Measurements from ENCODE around the gene HERC4.

The HERC4 gene

GRCh38 chr10:68121020-68121743, 46.1 kb upstream of the HERC4 start:
- no peak overlapping the region for H3K4me2 ChIP-seq (ENCODE audit: low read length)
- H3K4me1 ChIP-seq (ENCODE audit: insufficient read depth, low read length, severe bottlenecking) = no peaks in the 10 kb centered on the region
- no peak overlapping the region for H2AFZ ChIP-seq (ENCODE audit: low read length)
- H3K4me3 ChIP-seq (ENCODE audit: low read depth, low read length, poor library complexity, severe bottlenecking) = no peak overlapping the region
- H3K9ac ChIP-seq (ENCODE audit: low read length) = no peak overlapping the region
- no peaks in the 10 kb centered on the region for H3K9me3 ChIP-seq (ENCODE audit: low read length)
- no peaks in the 10 kb centered on the region for H4K20me1 ChIP-seq (ENCODE audit: insufficient read depth, low read length)
- no peak for TF ChIP-seq EZH2 (IDR thresholded peaks at IDR 0.05; ENCODE audit: borderline replicate concordance, low read length)
- TF ChIP-seq CTCF (IDR thresholded peaks at IDR 0.05; ENCODE audit: low read length) = no peak
- no peaks in the 10 kb centered on the region for H3K36me3 ChIP-seq (ENCODE audit: insufficient read depth, low read length)
- no peaks in the 10 kb centered on the region for H3K79me2 ChIP-seq (ENCODE audit: insufficient read depth, low read length)
- H3K27me3 ChIP-seq (ENCODE audit: insufficient read depth, low read length) = no peaks in the 10 kb centered on the region
- H3K27ac ChIP-seq (ENCODE audit: low read depth, low read length, poor library complexity, severe bottlenecking) = no peak overlapping the region
- H3K9me2 ChIP-seq (ENCODE audit: low read depth, low read length) = no peaks in the 10 kb centered on the region
- H3F3A ChIP-seq (ENCODE audit: insufficient read depth, low read length) = no peaks in the 10 kb centered on the region

GRCh38 chr10:68118657-68119056, 43.6 kb upstream of the HERC4 start:
- no peaks in the 10 kb centered on the region for H3F3A ChIP-seq (ENCODE audit: insufficient read depth, low read length)
- H2AFZ ChIP-seq (ENCODE audit: low read length) = no peak overlapping the region
- no peak overlapping the region for H3K4me2 ChIP-seq (ENCODE audit: low read length)

GRCh38 chr10:68112837-68113236, 37.8 kb upstream of the HERC4 start:
- H2AFZ ChIP-seq (ENCODE audit: low read length) = no peak overlapping the region
- no peak overlapping the region for H3K27ac ChIP-seq (ENCODE audit: low read depth, low read length, poor library complexity, severe bottlenecking)
- H3K4me3 ChIP-seq (ENCODE audit: low read depth, low read length, poor library complexity, severe bottlenecking) = no peak overlapping the region
- no peaks in the 10 kb centered on the region for H3K9me3 ChIP-seq (ENCODE audit: low read length)
- no peaks in the 10 kb centered on the region for H3K79me2 ChIP-seq (ENCODE audit: insufficient read depth, low read length)
- H3K4me2 ChIP-seq (ENCODE audit: low read length) = no peak overlapping the region
- no peaks in the 10 kb centered on the region for H3K36me3 ChIP-seq (ENCODE audit: insufficient read depth, low read length)
- H3K27me3 ChIP-seq (ENCODE audit: insufficient read depth, low read length) = no peaks in the 10 kb centered on the region
- H3K9ac ChIP-seq (ENCODE audit: low read length) = no peak overlapping the region
- no peaks in the 10 kb centered on the region for H3K4me1 ChIP-seq (ENCODE audit: insufficient read depth, low read length, severe bottlenecking)
- no peaks in the 10 kb centered on the region for H4K20me1 ChIP-seq (ENCODE audit: insufficient read depth, low read length)
- TF ChIP-seq EZH2 (IDR thresholded peaks at IDR 0.05; ENCODE audit: borderline replicate concordance, low read length) (no peak), CTCF (IDR thresholded peaks at IDR 0.05; ENCODE audit: low read length) (no peak)
- H3K9me2 ChIP-seq (ENCODE audit: low read depth, low read length) = no peaks in the 10 kb centered on the region
- no peaks in the 10 kb centered on the region for H3F3A ChIP-seq (ENCODE audit: insufficient read depth, low read length)

More at GRCh38 chr10:68118657-68119056, 43.6 kb upstream of the HERC4 start:
- Histone ChIP-seq H3K9me3 (ENCODE audit: low read length) (no peaks in the 10 kb centered on the region), H3K9me2 (ENCODE audit: low read depth, low read length) (no peaks in the 10 kb centered on the region), H3K79me2 (ENCODE audit: insufficient read depth, low read length) (no peaks in the 10 kb centered on the region), H3K27me3 (ENCODE audit: insufficient read depth, low read length) (no peaks in the 10 kb centered on the region), H3K9ac (ENCODE audit: low read length) (no peak overlapping the region), H3K4me3 (ENCODE audit: low read depth, low read length, poor library complexity, severe bottlenecking) (no peak overlapping the region), H3K36me3 (ENCODE audit: insufficient read depth, low read length) (no peaks in the 10 kb centered on the region), H4K20me1 (ENCODE audit: insufficient read depth, low read length) (no peaks in the 10 kb centered on the region), H3K27ac (ENCODE audit: low read depth, low read length, poor library complexity, severe bottlenecking) (no peak overlapping the region), H3K4me1 (ENCODE audit: insufficient read depth, low read length, severe bottlenecking) (no peaks in the 10 kb centered on the region)
- TF ChIP-seq EZH2 (IDR thresholded peaks at IDR 0.05; ENCODE audit: borderline replicate concordance, low read length) = no peak
- no peak for TF ChIP-seq CTCF (IDR thresholded peaks at IDR 0.05; ENCODE audit: low read length)
